GM18868 (cell line): ENCODE results near the gene BARHL1.

ENCODE experiments used
- ATAC-seq: cut with Tn5 transposase; IDR thresholded peaks from one replicate; pipeline ENCODE4 v1.9.1; 2021; ENCODE audit warnings: mild to moderate bottlenecking, moderate library complexity; ENCODE audit not compliant: unreplicated experiment

Gene BARHL1

DNA sequence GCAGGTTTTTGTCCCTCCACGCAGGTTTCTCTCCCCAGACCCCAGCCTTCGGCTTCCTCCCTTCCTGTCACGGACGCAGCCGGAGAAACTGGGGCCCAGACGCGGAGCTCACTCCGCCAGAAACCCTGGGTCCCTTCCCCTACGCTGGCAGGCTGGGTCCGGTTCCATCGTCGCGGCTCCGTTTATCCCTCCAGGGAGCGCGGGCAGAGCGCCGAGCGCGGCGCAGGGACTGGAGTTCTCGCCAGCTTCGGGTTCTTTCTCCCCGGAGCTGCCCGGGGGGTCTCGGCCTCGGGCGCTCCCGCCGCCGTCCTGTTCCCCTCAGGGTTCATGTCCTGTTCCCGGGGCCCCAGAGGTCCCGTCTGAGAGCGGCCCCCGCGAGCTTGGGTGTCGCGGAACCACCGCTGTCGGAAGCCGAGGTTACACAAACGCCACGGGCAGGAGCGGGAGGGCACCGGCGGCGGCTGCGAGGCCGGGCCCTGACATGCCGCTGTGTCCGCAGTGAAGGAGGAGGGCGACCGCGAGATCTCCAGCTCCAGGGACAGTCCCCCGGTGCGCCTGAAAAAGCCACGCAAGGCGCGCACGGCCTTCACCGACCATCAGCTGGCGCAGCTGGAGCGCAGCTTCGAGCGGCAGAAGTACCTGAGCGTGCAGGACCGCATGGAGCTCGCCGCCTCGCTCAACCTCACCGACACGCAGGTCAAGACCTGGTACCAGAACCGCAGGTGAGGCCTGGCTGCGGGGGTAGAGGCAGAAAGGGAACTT, 4.6 kb downstream of the BARHL1 start:
- no peak for ATAC-seq

DNA sequence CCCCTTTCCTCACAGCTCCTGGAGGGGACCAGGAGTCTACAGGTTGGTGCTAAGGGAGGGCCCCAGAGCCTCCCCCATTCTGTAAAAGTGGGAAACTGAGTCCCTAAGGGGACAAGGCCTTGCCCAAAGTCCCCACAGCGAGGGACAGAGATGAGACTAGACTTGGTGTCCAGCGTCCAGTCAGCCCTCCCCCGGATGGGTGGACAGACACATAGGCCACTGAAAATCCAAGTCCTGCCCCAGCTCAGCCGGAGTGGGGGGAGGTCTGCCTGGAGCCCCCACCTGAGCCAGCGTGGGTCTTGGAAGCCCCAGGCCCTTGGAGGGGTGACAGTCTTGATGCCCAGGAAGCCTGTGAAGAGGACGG, 5.2 kb downstream of the BARHL1 start:
- no peak for ATAC-seq

DNA sequence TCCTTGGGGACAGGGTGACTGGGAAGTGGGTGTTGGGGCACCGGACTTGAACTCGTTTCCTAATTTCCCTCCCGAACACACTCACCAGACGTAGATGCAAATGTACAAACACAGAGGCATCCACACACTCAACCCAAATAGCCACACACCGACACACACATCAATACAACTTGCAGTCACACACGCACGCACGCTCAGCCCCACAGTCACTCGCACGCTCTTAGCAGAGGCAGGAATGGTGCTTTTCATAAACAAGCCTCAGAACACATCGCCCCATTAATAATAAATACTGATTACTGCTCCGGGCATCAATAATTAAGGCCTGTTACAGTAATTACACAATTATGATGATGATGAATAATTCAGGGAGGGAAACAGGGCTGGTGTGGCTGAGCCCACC, 5.7 kb downstream of the BARHL1 start:
- ATAC-seq: no peak

DNA sequence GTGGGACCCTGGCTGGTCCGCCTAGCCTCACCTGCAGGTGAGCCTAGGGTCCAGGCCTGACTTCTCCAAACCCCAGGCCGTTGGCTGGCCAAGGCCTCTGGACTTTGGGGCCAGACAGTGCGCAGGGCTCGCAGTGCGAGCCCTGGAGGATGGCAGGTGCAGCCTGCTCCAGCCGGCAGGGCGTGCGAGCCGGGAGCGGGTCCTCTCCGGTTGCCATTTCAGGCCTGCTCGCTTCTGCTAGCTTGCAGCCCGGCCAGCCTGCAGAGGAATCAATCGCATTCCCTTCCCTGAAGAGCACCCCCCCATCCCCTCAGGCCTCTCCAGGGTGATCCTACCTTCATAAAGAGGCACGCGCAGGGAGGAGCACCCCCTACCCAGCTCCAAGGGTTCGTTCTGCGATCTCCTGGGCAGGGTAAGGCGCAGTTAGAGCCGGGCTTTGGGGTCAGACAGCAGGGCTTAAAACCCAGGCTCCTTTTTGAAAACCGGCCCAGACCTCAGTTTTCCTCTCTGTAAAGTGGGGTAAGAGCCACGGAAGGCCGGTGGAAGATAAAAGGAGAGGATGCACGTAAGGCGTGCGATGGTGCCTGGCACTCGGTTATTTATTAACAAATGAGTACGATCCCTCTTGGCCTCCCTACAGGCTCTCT, 6.2 kb downstream of the BARHL1 start:
- no peak for ATAC-seq

DNA sequence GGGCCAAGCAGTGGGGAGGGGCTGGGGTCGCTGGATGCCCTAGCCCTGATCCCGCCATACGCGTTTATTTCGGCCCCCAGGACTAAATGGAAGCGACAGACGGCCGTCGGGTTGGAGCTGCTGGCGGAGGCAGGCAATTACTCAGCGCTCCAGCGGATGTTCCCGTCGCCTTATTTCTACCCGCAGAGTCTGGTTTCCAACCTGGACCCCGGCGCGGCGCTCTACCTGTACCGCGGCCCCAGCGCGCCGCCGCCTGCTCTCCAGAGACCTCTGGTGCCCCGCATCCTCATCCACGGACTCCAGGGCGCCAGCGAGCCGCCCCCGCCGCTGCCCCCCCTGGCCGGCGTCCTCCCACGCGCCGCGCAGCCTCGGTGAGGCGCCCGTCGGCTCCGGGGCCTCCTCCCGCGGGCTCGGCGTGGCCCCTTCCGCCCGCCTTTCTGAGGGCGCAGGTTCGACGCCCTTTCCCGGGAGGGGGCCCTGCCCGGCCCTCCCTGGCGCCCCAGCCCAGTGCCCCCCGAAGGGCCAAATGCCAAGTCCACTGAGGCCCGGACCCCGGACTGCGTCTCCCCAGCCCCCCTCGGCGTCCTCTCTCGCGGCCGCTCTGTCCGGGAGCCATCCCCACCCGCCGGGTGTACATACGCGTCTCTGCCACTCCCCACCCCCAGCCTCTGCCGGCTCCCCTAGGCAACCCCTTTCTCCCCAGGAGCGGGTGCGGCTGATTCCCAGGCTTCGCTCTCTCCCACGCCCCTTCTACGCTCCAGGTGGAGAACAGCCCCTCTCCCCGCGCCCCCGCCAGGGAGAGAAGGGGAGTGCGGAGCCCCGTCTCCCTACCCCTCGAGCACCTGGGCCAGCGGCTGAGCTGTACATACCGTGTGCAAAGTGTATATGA, 7.0 kb downstream of the BARHL1 start:
- ATAC-seq: no peak

DNA sequence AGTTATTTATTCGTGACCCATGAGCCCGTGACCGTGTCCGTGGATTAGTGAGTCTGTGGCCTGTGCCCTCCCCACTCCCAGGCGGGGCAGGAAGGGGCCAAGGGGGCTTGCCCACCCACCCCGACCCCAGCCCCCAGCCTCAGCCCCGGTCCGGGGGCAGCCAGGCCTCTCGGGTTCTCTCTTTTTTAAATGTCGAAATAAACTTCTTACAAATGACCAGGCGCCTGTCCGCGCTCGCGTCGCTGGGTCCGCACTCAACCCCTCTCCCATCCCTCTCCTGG, 7.6 kb downstream of the BARHL1 start:
- no peak for ATAC-seq

DNA sequence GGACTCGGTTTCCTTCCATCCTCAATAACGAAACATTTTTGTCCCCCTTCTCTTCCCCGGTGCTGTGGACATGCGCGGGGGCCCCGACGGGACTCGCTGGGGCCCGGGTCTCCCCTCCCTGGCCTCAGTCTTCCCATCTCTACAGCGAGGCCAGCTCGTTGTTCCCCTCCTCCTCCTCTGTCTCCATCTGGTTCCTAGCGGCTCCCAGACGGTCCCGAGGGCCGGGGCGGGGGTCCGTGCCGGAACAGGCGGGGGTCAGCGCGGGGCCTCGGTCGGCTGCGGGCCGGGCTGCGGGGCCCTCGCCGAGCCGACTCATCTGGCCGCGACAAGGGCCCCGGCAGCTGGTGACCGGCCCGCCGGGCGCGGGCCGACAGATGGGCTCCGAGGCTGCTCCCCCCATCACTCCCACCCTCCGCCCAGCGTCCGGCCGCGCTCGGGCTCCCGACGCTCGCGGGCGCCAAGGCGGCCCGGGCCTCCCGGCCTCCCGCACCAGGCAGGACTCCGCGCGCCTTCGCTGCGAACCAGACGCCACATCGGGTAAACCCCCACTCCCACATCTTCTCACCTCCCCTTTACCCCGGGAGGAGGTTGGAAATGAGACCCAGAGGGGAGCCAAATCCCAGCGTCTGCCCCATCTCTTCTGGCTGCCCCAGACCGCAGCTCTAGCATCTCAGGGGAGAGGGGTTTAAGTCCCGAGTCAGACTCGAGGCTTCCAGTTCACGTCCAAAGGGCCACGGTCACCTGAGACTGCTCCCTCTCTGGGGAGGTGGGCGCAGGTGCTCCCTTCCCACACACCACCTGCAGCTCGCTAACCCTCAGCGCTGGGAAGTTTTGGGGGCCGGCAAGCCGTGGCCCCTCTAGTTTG, 8.1 kb downstream of the BARHL1 start:
- ATAC-seq: no peak

DNA sequence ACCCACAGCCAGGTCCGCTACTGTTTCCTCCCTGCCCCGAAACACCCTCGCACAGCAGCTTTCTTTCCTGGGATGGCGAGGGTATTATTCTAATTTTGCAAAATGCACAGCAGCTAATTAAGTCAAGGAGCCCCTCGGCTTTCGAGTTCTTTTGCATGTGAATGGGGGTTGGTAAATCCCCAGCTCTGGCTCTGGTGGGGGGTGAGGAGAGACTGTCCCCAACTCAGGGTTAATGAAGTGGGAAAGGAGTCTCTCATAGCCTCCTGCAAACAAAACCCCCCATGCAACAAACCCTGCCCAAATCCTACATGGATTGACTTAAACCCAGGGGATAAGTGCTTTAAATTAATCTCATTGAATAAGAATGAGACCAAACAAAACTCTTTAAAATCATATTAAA, 8.8 kb downstream of the BARHL1 start:
- no peak for ATAC-seq

DNA sequence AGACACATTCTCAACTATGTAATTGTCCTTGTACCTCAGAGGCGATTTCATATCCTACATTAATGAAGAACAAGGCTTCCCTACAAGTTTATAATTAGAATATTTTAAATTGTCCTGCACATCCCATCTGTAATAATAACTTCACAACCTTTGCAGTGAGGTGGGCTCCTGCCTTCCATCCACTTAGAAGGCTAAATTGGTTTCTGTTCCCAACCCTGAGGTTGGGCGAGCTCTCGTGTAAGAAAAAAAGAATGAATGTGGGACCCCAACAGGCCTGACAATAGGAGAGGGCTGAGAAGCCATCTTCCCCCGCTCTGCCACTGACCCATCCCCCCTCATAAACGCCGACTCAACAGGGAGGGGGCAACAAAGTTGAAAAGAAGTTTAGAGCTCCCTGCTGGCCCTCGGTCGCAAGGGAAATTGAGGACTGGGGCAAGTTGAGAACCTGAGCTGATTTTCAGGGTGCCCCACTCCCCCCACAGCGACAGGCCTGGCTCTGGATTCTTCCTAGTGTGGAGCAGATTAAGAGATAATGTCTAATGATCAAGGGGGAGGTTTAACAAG, 9.4 kb downstream of the BARHL1 start:
- ATAC-seq: no peak

DNA sequence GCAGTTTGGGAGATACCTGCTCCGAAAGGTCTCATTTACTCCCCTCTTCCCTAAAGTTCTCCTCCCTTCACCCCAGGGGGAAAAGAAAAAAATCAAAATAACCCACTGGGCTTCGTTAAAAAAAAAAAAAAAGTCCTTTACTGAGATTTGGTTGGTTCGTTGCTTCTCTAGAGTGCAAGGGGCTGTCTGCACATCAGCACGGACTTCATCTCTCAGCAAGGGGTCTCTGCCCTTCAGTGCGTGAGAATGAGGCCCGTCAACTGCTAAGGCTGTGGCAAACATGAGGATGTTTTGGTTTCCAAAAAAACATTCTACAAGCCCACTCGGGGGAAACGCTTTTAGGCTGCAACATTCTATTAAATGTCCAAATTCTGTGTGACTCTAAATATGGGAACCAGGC, 10.0 kb downstream of the BARHL1 start:
- no peak for ATAC-seq

DNA sequence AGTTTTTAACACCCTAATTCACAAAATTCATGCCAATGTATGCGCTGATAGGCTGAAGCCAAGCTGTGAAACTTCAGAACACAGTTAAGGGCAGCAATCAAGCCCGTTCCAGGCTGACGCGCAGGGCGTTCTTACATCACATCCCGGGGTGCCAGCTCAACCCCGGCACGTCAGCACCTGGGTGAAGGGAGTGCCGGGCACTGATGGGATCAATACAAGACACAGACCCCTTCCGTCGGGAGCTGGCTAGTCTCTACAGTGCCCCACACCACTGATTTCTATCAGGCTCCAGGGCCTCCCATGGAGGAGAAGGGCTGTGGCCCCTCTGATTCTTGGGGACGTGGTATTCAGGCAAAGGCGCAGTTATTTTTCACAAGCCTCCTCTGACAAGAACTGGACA, 12.0 kb downstream of the BARHL1 start:
- ATAC-seq: no peak

DNA sequence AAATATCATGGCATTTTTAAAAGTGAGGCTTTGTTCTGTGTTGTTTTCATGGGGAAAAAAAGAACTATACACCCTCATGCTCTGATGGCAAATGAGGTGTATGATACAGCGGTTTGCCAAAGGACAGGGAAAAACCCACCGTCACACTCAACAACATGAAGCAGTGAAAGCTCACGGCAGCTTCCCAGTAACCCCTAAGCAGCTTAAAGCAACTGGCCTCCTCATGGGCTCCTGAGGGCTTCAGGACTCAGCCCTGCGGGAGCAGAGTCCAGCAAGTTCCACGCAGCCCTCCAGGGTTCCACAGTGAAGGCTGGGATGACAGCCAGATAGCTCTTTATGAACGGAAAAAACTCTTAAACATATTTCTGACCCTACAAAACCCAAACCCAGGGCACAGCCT, 12.9 kb downstream of the BARHL1 start:
- no peak for ATAC-seq

DNA sequence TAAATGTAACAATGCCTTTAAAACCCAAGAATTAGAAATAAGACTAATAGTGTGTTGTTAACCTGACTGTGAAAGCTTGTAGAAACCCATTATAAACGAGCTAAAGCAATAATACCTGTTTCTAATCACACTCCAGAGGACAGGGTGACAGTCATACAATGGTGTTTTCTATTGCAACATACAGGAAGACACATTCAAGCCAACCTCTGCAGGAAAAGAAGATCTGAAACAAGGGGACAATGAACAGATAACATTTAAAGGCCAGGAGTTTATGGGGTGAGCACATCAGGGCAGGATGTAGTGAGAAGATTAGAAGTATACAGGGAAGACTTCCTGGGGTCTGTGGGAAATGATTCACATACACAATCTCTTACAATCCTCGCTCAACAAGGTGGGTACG, 13.8 kb downstream of the BARHL1 start:
- no peak for ATAC-seq

DNA sequence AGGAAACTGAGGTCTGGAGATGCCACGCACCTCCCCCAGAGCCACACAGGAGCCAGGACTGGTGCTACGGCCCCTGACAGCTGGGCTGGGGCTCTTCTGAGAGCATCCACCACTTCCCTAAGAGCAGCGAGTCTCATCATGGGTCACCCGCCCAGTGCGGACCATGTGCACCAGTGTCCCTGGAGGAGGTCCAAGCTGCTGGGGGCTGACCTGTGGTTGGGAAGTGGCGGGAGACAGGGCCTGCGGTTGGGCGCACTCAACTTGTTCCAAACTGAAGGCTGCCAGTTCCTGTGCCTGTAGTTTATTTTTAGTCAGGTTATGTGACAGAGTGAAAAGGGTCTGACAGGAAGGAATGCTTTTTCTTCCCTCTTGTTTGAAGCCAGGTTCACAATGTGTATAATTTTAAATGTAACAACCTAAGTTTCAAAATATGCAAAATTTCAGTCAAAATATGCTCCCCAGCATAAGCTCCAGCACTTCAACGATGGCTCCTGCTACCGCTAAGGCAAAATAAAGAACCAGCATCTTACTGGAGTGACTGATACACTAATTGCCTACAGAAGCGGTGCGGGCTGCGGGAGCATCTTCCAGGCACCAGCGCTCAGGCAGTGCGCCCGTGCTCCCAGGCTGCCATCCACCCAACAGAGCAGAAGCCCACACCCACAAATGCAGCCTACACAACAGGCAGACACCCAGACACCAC, 14.8 kb downstream of the BARHL1 start:
- ATAC-seq: no peak

DNA sequence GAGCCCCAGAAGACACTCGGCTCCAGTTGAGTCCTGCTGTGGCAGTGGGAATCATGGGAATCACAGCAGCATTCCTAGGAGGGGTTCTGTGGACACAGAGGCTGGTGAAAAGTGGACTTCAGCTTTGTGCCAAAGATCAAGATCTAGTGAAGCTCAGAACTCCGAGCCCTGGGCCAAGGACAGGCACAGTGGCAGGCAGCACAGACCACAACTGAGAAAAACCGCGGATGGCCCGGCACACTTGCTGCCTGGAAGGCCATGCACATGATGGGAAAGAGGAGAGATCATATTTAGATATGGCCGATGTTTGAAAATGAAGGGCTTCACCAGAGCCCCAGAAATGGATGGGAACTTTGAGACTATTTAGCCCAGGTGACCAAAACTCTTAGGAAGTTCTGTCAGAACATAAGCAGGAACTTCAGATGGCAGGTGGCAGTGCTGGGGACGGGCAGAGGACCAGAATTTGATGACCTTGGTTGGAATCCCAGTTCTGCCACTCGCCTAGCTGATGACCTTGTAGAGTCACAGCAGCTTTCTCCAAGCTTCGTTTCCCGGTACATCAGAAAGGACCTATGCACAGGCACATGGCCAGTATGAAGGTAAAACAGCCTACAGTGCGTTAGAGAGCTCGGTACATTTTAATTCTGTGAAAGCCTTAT, 18.0 kb downstream of the BARHL1 start:
- ATAC-seq: no peak

DNA sequence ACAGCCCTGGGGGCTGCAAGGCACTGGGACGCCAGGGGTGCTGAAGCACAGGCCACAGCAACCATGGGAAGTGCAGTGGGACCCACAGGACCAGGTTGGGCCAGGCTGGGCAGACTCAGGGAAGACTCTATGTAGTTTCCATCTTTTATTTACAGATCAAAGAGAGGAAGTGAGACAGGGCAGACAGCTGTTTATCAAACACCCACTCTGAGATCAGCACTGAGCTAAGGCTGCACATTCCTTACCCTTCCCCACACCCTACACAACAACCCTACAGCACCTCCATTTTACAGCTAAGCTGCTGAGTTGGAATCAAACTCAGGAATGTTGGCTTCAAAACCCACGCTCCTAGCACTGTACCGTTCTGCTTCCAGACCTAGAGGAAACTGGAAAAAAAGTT, 19.8 kb downstream of the BARHL1 start:
- no peak for ATAC-seq

DNA sequence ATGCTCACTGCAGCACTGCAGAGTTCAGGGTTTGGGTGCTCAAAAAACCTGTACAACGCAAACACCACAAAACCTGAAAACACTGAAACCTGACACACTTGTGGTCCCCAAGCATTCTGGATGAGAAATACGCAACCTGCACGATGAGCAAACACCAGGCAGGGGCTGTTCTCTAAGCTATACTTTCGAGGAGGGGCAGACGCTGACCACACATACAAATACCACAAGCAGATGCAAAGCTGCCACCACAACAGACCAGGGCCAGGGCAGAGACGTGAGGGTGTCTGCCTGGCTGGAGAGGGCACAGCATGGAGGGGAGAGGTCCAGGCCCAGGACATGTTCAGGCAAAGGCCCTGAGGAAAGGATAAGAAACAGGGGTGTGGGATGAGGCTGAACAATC, 23.0 kb downstream of the BARHL1 start:
- no peak for ATAC-seq

DNA sequence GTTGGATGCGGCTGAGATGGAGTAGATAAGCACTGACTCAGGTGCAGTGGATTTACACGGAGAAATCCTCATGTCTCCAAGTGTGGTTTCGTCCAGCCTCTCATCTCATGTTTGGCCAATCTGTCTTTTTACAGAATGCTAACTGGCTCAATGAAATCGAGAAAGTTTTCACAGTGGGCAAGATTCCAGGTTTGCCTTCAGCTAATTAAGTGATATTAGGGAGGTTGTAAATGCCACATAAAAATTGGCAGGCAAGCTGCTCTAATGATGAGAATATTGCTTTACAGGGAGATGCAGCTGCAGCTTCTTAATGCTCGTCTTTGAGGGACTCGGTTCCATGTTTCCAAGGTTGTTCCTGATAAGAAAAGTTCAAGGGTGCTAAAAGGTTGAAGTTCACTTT, 23.7 kb downstream of the BARHL1 start:
- no peak for ATAC-seq

DNA sequence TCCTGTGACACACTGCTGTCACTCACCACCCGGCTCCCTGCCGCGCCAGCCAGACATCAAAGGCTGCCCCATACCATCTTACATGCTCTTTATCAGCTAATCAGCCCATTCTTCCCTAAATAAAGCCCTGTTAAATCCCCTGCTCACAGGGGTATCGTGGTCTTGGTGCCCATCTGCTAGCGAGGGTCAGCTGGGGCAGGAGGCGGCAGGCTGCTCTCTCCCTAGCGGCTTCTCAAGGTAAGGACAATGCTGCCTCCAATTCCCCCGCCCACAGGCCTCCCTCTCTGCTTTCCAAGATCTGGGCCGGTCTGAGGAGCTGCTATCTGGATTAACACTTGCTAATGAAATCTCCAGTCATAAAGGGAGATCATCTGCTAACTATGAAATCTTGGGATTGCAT, 26.8 kb downstream of the BARHL1 start:
- no peak for ATAC-seq

DNA sequence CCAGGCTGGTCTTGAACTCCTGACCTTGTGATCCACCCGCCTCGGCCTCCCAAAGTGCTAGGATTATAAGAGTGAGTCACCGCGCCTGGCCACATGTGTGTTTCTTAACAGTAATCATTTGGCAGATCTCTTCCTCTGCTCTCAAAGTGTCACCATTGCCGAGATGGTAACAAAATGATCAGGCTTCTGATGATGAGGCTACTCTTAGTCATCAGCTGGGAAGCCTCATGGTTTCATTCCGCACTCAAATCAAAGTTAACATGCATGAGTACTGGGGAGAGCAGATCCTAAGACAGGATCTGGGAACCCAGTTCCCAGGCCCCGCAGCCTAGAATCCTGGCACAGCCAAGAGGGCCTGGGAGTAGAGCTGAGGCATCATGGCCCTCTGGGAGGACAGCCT, 27.4 kb downstream of the BARHL1 start:
- ATAC-seq: no peak
